HG02678 (cell line): ENCODE measurements around the gene LMO1.

ENCODE experiments used
- ATAC-seq: cut with Tn5 transposase; IDR thresholded peaks from one replicate; pipeline ENCODE4 v1.9.1; 2021; ENCODE audit warnings: mild to moderate bottlenecking, moderate library complexity; ENCODE audit not compliant: unreplicated experiment

The LMO1 gene

GRCh38 chr11:8209208-8209807 lies 54.4 kb downstream of the LMO1 start:
- ATAC-seq = no peak

GRCh38 chr11:8207080-8208000 lies 56.3 kb downstream of the LMO1 start:
- no peak for ATAC-seq

GRCh38 chr11:8206251-8207079 lies 57.2 kb downstream of the LMO1 start:
- ATAC-seq = no peak

- no peak for ATAC-seq
Observed at GRCh38 chr11:8205566-8205965, 58.1 kb downstream of the LMO1 start.

- no peak for ATAC-seq
Observed at GRCh38 chr11:8204596-8204995, 59.1 kb downstream of the LMO1 start.

GRCh38 chr11:8204025-8204424 lies 59.7 kb downstream of the LMO1 start:
- no peak for ATAC-seq

- ATAC-seq = no peak
Observed at GRCh38 chr11:8203414-8203715, 60.3 kb downstream of the LMO1 start.

GRCh38 chr11:8202516-8203413 lies 60.9 kb downstream of the LMO1 start:
- no peak for ATAC-seq

GRCh38 chr11:8201644-8202365 lies 61.9 kb downstream of the LMO1 start:
- peak; percentile 88 for ATAC-seq

- ATAC-seq = no peak
Observed at GRCh38 chr11:8199676-8200075, 64.0 kb downstream of the LMO1 start.

- ATAC-seq = no peak
Observed at GRCh38 chr11:8196749-8197148, 66.9 kb downstream of the LMO1 start.

- ATAC-seq = no peak
Observed at GRCh38 chr11:8194956-8195355, 68.7 kb downstream of the LMO1 start.

- ATAC-seq = no peak
Observed at GRCh38 chr11:8192896-8193209, 70.8 kb downstream of the LMO1 start.

- ATAC-seq = no peak
Observed at GRCh38 chr11:8192016-8192895, 71.4 kb downstream of the LMO1 start.

- no peak for ATAC-seq
Observed at GRCh38 chr11:8190431-8190830, 73.2 kb downstream of the LMO1 start.

- ATAC-seq = no peak
Observed at GRCh38 chr11:8186429-8186828, 77.2 kb downstream of the LMO1 start.

- ATAC-seq = no peak
Observed at GRCh38 chr11:8183111-8183510, 80.6 kb downstream of the LMO1 start.

- no peak for ATAC-seq
Observed at GRCh38 chr11:8180469-8180868, 83.2 kb downstream of the LMO1 start.

- no peak for ATAC-seq
Observed at GRCh38 chr11:8178297-8178696, 85.4 kb downstream of the LMO1 start.
